Measurements from ENCODE around the gene VWDE. TPM values are rescaled to one million over a fixed set of nuclear protein-coding genes. Genes with fewer than 3 reads are reported as not detected.

Gene VWDE
- total and polyA plus RNA-seq, 2 donors (not counting 1 experiment from before 2014, with no cell fraction given), result not detected

- Histone ChIP-seq H3K9me3 (ENCODE audit: control extremely low read depth in 1 of 3, control insufficient read depth in 2 of 3, insufficient read depth in 1 of 3, low read length in 2 of 3) (peaks cover 0 to 2% (median 0%) of the 10 kb centered on the region in 3 donors), H3K4me3 (ENCODE audit: control extremely low read depth in 1 of 5, extremely low read depth in 1 of 5, insufficient read depth in 1 of 5, low read depth in 2 of 5, low read length in 4 of 5) (no peak overlapping the region), H3K27me3 (replicated peaks in 1 of 4; ENCODE audit: control extremely low read depth in 1 of 4, control insufficient read depth in 3 of 4, insufficient read depth in 4 of 4, low read length in 3 of 4) (no peaks in the 10 kb centered on the region), H3K9ac (ENCODE audit: low read length) (no peak overlapping the region), H3K79me2 (ENCODE audit: control insufficient read depth, insufficient read depth, low read length) (no peaks in the 10 kb centered on the region), H4K20me1 (ENCODE audit: control insufficient read depth, insufficient read depth, low read length, poor library complexity, severe bottlenecking) (no peaks in the 10 kb centered on the region), H3K36me3 (replicated peaks in 1 of 2; ENCODE audit: control extremely low read depth in 1 of 2, control insufficient read depth in 1 of 2, extremely low read depth in 1 of 2, insufficient read depth in 2 of 2, low read length in 1 of 2) (no peaks in the 10 kb centered on the region), H2AFZ (ENCODE audit: insufficient read depth, low read depth, low read length, poor library complexity, severe bottlenecking) (no peak overlapping the region), H3K4me2 (replicated peaks; ENCODE audit: low read depth, low read length, poor library complexity, severe bottlenecking) (no peak overlapping the region), H3K4me1 (ENCODE audit: control insufficient read depth in 2 of 2, insufficient read depth in 2 of 2, low read length in 2 of 2) (no peaks in the 10 kb centered on the region), H3K27ac (ENCODE audit: low read length in 2 of 2) (no peak overlapping the region)
- ATAC-seq (ENCODE audit: low read depth), result no peak
- no peak for DNase-seq
- CTCF ChIA-PET, result interaction anchor here (1.0 kb wide), 1 partner anchor 10 kb away, joined by 4 read pairs; no protein-coding TSS in a partner anchor
- Mint-ChIP-seq H3K9me3 (ENCODE audit: insufficient read depth) (peaks cover 3% of the 10 kb centered on the region), H3K27me3 (no peaks in the 10 kb centered on the region), H3K27ac (no peak overlapping the region), H3K4me3 (no peak overlapping the region), H3K4me1 (no peaks in the 10 kb centered on the region)
- POLR2A ChIA-PET, result no interaction called here
- TF ChIP-seq CTCF (IDR thresholded peaks at IDR 0.05) (no peak), EZH2 (IDR thresholded peaks at IDR 0.05; ENCODE audit: borderline replicate concordance, insufficient read depth, low read depth, low read length, poor library complexity, severe bottlenecking) (no peak)
- intact Hi-C loops (cut with micrococcal nuclease), result no loop called here
- 93% methylated on average over 9 of the region's 12 CpGs for WGBS (ENCODE audit: insufficient coverage)
These were observed 20.5 kb upstream of the VWDE start for GRCh38 chr7:12423997-12424745.

GRCh38 chr7:12423355-12423996, 19.8 kb upstream of the VWDE start:
- Histone ChIP-seq H3K9ac (ENCODE audit: low read length) (no peak overlapping the region), H4K20me1 (ENCODE audit: control insufficient read depth, insufficient read depth, low read length, poor library complexity, severe bottlenecking) (no peaks in the 10 kb centered on the region), H3K4me2 (replicated peaks; ENCODE audit: low read depth, low read length, poor library complexity, severe bottlenecking) (no peak overlapping the region), H3K36me3 (replicated peaks in 1 of 2; ENCODE audit: control extremely low read depth in 1 of 2, control insufficient read depth in 1 of 2, extremely low read depth in 1 of 2, insufficient read depth in 2 of 2, low read length in 1 of 2) (no peaks in the 10 kb centered on the region), H3K79me2 (ENCODE audit: control insufficient read depth, insufficient read depth, low read length) (no peaks in the 10 kb centered on the region), H2AFZ (ENCODE audit: insufficient read depth, low read depth, low read length, poor library complexity, severe bottlenecking) (no peak overlapping the region), H3K4me1 (ENCODE audit: control insufficient read depth in 2 of 2, insufficient read depth in 2 of 2, low read length in 2 of 2) (no peaks in the 10 kb centered on the region), H3K9me3 (ENCODE audit: control extremely low read depth in 1 of 3, control insufficient read depth in 2 of 3, insufficient read depth in 1 of 3, low read length in 2 of 3) (peaks cover 0 to 2% (median 0%) of the 10 kb centered on the region in 3 donors), H3K27me3 (replicated peaks in 1 of 4; ENCODE audit: control extremely low read depth in 1 of 4, control insufficient read depth in 3 of 4, insufficient read depth in 4 of 4, low read length in 3 of 4) (no peaks in the 10 kb centered on the region), H3K27ac (ENCODE audit: low read length in 2 of 2) (no peak overlapping the region), H3K4me3 (ENCODE audit: control extremely low read depth in 1 of 5, extremely low read depth in 1 of 5, insufficient read depth in 1 of 5, low read depth in 2 of 5, low read length in 4 of 5) (no peak overlapping the region)
- ATAC-seq (ENCODE audit: low read depth) (no peak), DNase-seq (no peak)
- WGBS (ENCODE audit: insufficient coverage), result 71% methylated on average over 5 of the region's 8 CpGs
- intact Hi-C loops (cut with micrococcal nuclease), result no loop called here
- H3K9me3 Mint-ChIP-seq (ENCODE audit: insufficient read depth), result peaks cover 3% of the 10 kb centered on the region
- ChIA-PET POLR2A (no interaction called here), CTCF (interaction anchor here (1.0 kb wide), 1 partner anchor 11 kb away, joined by 4 read pairs; no protein-coding TSS in a partner anchor)
- no peaks in the 10 kb centered on the region for H3K4me1 Mint-ChIP-seq
- H3K27me3 Mint-ChIP-seq, result no peaks in the 10 kb centered on the region
- no peak overlapping the region for H3K27ac Mint-ChIP-seq
- H3K4me3 Mint-ChIP-seq, result no peak overlapping the region
- TF ChIP-seq CTCF (IDR thresholded peaks at IDR 0.05) (no peak), EZH2 (IDR thresholded peaks at IDR 0.05; ENCODE audit: borderline replicate concordance, insufficient read depth, low read depth, low read length, poor library complexity, severe bottlenecking) (no peak)

All from B cell (primary cell).